Type B pancreatic cell (in vitro differentiated cells): Measurements from ENCODE around the gene TMEM117. TPM values are rescaled to one million over a fixed set of nuclear protein-coding genes. Genes with fewer than 3 reads are reported as not detected.

Experiments used
- DNase-seq: peaks from one replicate; pipeline ENCODE4 v3.0.0; 2021; ENCODE audit warnings: mixed read lengths; ENCODE audit not compliant: unreplicated experiment; ENCODE audit errors: extremely low spot score
- H3K27ac Mint-ChIP-seq: 2 replicates; pipeline ENCODE4 v1.8.0; 2021; ENCODE audit warnings: mild to moderate bottlenecking, mixed read lengths
- H3K27me3 Mint-ChIP-seq: 2 replicates; pipeline ENCODE4 v1.8.0; 2021; ENCODE audit warnings: mixed read lengths
- H3K36me3 Mint-ChIP-seq: 2 replicates; pipeline ENCODE4 v1.8.0; 2021; ENCODE audit warnings: mixed read lengths
- H3K4me1 Mint-ChIP-seq: one replicate; pipeline ENCODE4 v1.8.0; 2021; ENCODE audit warnings: mixed read lengths; ENCODE audit not compliant: unreplicated experiment
- H3K4me3 Mint-ChIP-seq: 2 replicates; pipeline ENCODE4 v1.8.0; 2021; ENCODE audit warnings: mild to moderate bottlenecking, mixed read lengths
- H3K9me3 Mint-ChIP-seq: 2 replicates; pipeline ENCODE4 v1.8.0; 2021; ENCODE audit warnings: mixed read lengths
- total RNA-seq: library from RNA; stranded (reverse); gene quantifications from 2 replicates; pipeline ENCODE4 v1.2.1, GENCODE V29; 2021; ENCODE audit warnings: low replicate concordance
- TF ChIP-seq, protein P1 (sequence below): fragments of 200-600 bp; sonication (generic); conservative IDR thresholded peaks from 2 replicates; pipeline ENCODE4 v1.5.0; 2021; ENCODE audit warnings: antibody characterized with exemption, mild to moderate bottlenecking

Gene TMEM117
- total RNA-seq, 1 donor from 2014 or later: 14.3 TPM

DNA sequence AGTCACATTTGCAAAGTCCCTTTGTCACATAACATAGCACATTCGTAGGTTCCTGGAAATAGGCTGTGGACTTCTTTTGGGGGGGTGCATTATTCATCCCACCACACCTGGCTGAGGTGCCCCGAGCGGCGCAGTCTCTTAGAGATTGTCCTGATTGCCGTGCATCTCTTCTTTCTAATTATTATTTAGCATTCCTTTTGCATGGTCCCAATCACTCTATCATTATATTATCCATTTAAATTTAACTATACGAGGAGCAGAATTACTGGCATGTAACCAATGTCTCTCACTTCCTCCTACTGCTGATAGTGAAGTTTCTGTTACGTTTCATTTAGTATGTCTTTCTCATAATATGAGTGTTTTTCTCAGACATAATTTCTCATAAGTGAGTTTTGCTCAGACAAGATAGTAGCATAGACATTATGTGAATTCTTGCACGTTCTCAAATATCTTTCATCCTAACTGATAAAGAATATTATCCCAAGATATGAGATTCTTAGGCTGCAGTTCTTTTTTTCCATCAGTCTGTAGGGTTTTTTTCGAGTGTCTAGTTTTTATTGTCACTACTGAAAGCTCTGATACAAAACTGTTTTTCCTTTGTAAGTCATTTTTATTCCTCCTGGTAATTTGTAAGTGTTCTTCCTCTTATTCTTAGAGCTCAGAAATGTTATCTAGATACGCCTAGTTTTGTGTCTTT is 595.9 kb downstream of the TMEM117 start:
- Mint-ChIP-seq H3K27me3 (peaks cover 3% of the 10 kb centered on the region), H3K4me1 (no peaks in the 10 kb centered on the region), H3K4me3 (no peak overlapping the region), H3K9me3 (peaks cover 3% of the 10 kb centered on the region), H3K36me3 (no peaks in the 10 kb centered on the region), H3K27ac (no peak overlapping the region)
- TF ChIP-seq, protein P1, sequence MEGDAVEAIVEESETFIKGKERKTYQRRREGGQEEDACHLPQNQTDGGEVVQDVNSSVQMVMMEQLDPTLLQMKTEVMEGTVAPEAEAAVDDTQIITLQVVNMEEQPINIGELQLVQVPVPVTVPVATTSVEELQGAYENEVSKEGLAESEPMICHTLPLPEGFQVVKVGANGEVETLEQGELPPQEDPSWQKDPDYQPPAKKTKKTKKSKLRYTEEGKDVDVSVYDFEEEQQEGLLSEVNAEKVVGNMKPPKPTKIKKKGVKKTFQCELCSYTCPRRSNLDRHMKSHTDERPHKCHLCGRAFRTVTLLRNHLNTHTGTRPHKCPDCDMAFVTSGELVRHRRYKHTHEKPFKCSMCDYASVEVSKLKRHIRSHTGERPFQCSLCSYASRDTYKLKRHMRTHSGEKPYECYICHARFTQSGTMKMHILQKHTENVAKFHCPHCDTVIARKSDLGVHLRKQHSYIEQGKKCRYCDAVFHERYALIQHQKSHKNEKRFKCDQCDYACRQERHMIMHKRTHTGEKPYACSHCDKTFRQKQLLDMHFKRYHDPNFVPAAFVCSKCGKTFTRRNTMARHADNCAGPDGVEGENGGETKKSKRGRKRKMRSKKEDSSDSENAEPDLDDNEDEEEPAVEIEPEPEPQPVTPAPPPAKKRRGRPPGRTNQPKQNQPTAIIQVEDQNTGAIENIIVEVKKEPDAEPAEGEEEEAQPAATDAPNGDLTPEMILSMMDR: no peak
- no peak for DNase-seq

DNA sequence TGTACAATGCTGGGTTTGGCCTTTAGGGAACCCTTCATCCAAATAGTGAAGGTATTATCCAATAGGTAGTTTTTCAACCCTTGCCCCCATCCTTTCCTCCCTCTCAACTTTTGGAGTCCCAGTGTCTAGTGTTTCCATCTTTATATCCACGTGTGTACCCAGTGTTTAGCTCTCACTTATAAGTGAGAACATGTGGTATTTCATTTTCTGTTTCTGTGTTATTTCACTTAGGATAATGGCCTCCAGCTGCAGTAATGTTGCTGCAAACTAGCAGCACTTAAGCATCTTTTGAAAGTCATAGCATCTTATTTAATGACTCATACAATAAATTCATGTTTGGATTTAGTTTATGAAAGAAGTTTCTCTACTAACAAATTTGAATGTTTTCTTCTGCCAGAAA is 597.8 kb downstream of the TMEM117 start:
- no peaks in the 10 kb centered on the region for H3K4me1 Mint-ChIP-seq
- H3K9me3 Mint-ChIP-seq: peaks cover 3% of the 10 kb centered on the region

DNA sequence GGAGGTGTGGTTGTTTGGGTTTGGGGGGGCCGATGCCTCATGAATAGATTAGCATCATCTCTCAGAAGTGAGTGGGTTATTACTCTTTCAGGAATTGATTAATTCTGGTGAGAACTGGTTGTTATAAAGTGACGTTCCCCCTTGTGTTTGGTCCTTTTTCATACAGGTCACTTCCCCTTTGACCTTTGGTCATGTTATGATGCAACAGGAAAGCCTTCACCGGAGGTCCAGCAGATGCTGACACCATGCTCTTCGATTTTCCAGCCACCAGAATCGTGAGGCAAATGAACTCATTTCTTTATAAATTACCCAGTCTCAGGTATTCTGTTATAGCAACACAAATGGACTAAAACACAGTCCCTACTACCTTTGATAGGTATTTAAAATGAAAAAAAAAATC is 600.9 kb downstream of the TMEM117 start:
- no peaks in the 10 kb centered on the region for H3K36me3 Mint-ChIP-seq
- DNase-seq: no peak
- H3K9me3 Mint-ChIP-seq: peaks cover 3% of the 10 kb centered on the region
- H3K27ac Mint-ChIP-seq: peak overlapping the region; percentile 30
- no peak overlapping the region for H3K4me3 Mint-ChIP-seq
- H3K4me1 Mint-ChIP-seq: no peaks in the 10 kb centered on the region
- TF ChIP-seq, protein P1: no peak
- peaks cover 18% of the 10 kb centered on the region for H3K27me3 Mint-ChIP-seq

More for the DNA sequence above, 597.8 kb downstream of the TMEM117 start:
- peaks cover 9% of the 10 kb centered on the region for H3K27me3 Mint-ChIP-seq
- no peak overlapping the region for H3K27ac Mint-ChIP-seq
- no peaks in the 10 kb centered on the region for H3K36me3 Mint-ChIP-seq
- DNase-seq: no peak
- no peak overlapping the region for H3K4me3 Mint-ChIP-seq
- TF ChIP-seq, protein P1: no peak

Other genes with a start within 250 kb of the TMEM117 start
- 7.4 and 11.6 TPM in 2 replicates for gene PUS7L, start 77.3 kb upstream of the TMEM117 start, total RNA-seq
- 6.3 and 14.3 TPM in 2 replicates for gene IRAK4, start 77.1 kb upstream of the TMEM117 start, total RNA-seq
- 63.5 and 101 TPM in 2 replicates for gene TWF1, start 29.8 kb upstream of the TMEM117 start, total RNA-seq